Pancreas (tissue), 10 donors: Measurements from ENCODE around the gene YAP1. TPM values are rescaled to one million over a fixed set of nuclear protein-coding genes. Genes with fewer than 3 reads are reported as not detected.
"Not testable (repeated sequence)": the region's sequence is repeated elsewhere in the genome, so short reads cannot be mapped to it uniquely, and the experiment has no call there.

Experiments
- ATAC-seq, 4 donors: fragments of 200-7000 bp; cut with Tn5 transposase; one replicate each; pipeline versions ENCODE4 v1.8.0 to v1.9.1; 2020; ENCODE audit warnings: mild to moderate bottlenecking in 4 of 4, moderate library complexity in 4 of 4
- DNase-seq, 6 donors: peaks; one replicate each; pipeline ENCODE4 v3.0.0-alpha.2; 2020
- FAIRE-seq: peaks from 2 replicates; lab custom pipeline; 2012; peaks lifted over from hg19 to GRCh38; lab: Jason Lieb, UNC
- H3K27ac ChIP-seq, 4 donors: fragments of 200-600 bp; sonication (generic); 1 replicate in 3 of 4; 2 replicates in 1 of 4; pipeline versions ENCODE4 v1.5.0 to v1.8.0; 2020
- H3K27me3 ChIP-seq, 4 donors: fragments of 200-600 bp; one replicate each; pipeline ENCODE4 v1.8.0; 2021
- H3K36me3 ChIP-seq, 3 donors: fragments of 200-600 bp; sonication (generic) in 1 of 3; one replicate each; pipeline versions ENCODE4 v1.5.0 to v1.8.0; 2020 to 2021
- H3K4me1 ChIP-seq, 3 donors: fragments of 200-600 bp; one replicate each; pipeline ENCODE4 v1.8.0; 2021
- H3K4me3 ChIP-seq, 4 donors: fragments of 200-600 bp; sonication (generic) in 2 of 4; one replicate each; pipeline versions ENCODE4 v1.5.0 to v1.8.0; 2020 to 2021
- H3K9me3 ChIP-seq, 4 donors: fragments of 200-600 bp; one replicate each; pipeline ENCODE4 v1.8.0; 2021
- CTCF ChIP-seq, 4 donors: fragments of 200-600 bp; sonication (generic) in 3 of 4; IDR thresholded peaks; one replicate each; pipeline versions ENCODE4 v1.5.0 to v1.8.0; 2021; ENCODE audit warnings: antibody characterized with exemption in 4 of 4
- WGBS, 2 donors: extraction: QIAGEN DNeasy Blood & Tissue Kit; methylation state at CpG; one replicate each; pipeline ENCODE4 v1.1.7; 2013; 5-methylcytosine and 5-hydroxymethylcytosine counted together
- intact Hi-C, 3 donors: fragments of 100-400 bp; cut with DNase I; formaldehyde crosslinking; loops; one replicate each; pipeline versions ENCODE4 v1.11.1 to v1.14.2; 2022
- polyA plus RNA-seq, 2 donors: library from polyadenylated mRNA; stranded (reverse); fragments of 200-250 nt; gene quantifications; one replicate each; pipeline ENCODE4 v1.2.3, GENCODE V29; 2013
- total RNA-seq, 6 donors: library from RNA; stranded (reverse); fragmentation: NEBNext Ultra II Directional in 4 of 6; extraction: Animal tissue kit (Norgen Biotek cat#: 25700) in 4 of 6; gene quantifications; one replicate each; pipeline versions ENCODE4 v1.2.1 to v1.2.4, GENCODE V29; 2021 to 2023
- donor health status: healthy with polysubstance abuse.
- donor health status: DM: no; HTN: no; CAD: no; lungs with moderate emphysema.
- donor health status: DM: no; HTN: no; CAD: no.
- donor health status: control.
- donor health status: control.
- donor health status: Bipolar disorder and iron deficiency.
- donor health status: DM: yes; HTN: yes; CAD: no.
- donor health status: DM: no; HTN: no; CAD: no.
- donor health status: DM: no; HTN: no; CAD: no.
- donor health status: DM: yes; HTN: yes; CAD: no.

Gene YAP1
- total and polyA plus RNA-seq, 8 donors, result 8.7 to 46.5 (median 17.2) TPM

- Histone ChIP-seq H3K4me3 (no peak overlapping the region), H3K4me1 (no peaks in the 10 kb centered on the region), H3K27ac (no peak overlapping the region), H3K36me3 (no peaks in the 10 kb centered on the region), H3K27me3 (no peaks in the 10 kb centered on the region), H3K9me3 (no peaks in the 10 kb centered on the region)
- TF ChIP-seq CTCF (IDR thresholded peaks at IDR 0.05), result no peak
- intact Hi-C loops, result no loop called here
- DNase-seq, result no peak
- ATAC-seq, result no peak
- WGBS, 2 donors, result 89 to 92% methylated on average over 1 of the region's 1 CpG
- no peak for FAIRE-seq
Measured at GRCh38 chr11:102196351-102196750, 86.1 kb downstream of the YAP1 start.

GRCh38 chr11:102196816-102197215 lies 86.6 kb downstream of the YAP1 start:
- WGBS, 2 donors, result 83 to 85% methylated on average over 3 of the region's 3 CpGs
- ATAC-seq (no peak), DNase-seq (no peak), FAIRE-seq (no peak)
- intact Hi-C loops, result no loop called here
- no peak for TF ChIP-seq CTCF (IDR thresholded peaks at IDR 0.05)
- Histone ChIP-seq H3K36me3 (no peaks in the 10 kb centered on the region), H3K27me3 (no peaks in the 10 kb centered on the region), H3K9me3 (no peaks in the 10 kb centered on the region), H3K4me1 (no peaks in the 10 kb centered on the region), H3K4me3 (no peak overlapping the region), H3K27ac (no peak overlapping the region)

- WGBS, 2 donors, result 70 to 81% methylated on average over 2 of the region's 2 CpGs
- Histone ChIP-seq H3K27me3 (no peaks in the 10 kb centered on the region), H3K27ac (peak overlapping the region in 1 of 4 donors; percentile 13), H3K9me3 (no peaks in the 10 kb centered on the region), H3K4me3 (no peak overlapping the region), H3K4me1 (no peaks in the 10 kb centered on the region), H3K36me3 (no peaks in the 10 kb centered on the region)
- intact Hi-C loops, result no loop called here
- ATAC-seq (peak in 2 of 4 donors; percentile 30 to 37), FAIRE-seq (no peak), DNase-seq (no peak)
- TF ChIP-seq CTCF (IDR thresholded peaks at IDR 0.05), result no peak
Measured at GRCh38 chr11:102197670-102198139, 87.5 kb downstream of the YAP1 start.

- no peak for DNase-seq
- Histone ChIP-seq H3K27me3 (no peaks in the 10 kb centered on the region), H3K4me3 (no peak overlapping the region), H3K9me3 (no peaks in the 10 kb centered on the region), H3K27ac (no peak overlapping the region), H3K4me1 (no peaks in the 10 kb centered on the region), H3K36me3 (no peaks in the 10 kb centered on the region)
- no peak for FAIRE-seq
- ATAC-seq, result no peak
- WGBS, 2 donors, result 96 to 99% methylated on average over 2 of the region's 2 CpGs
- intact Hi-C loops, result no loop called here
- TF ChIP-seq CTCF (IDR thresholded peaks at IDR 0.05), result no peak
Measured at GRCh38 chr11:102199673-102200072, 89.4 kb downstream of the YAP1 start.

GRCh38 chr11:102200325-102200724 lies 90.1 kb downstream of the YAP1 start:
- H3K4me3 ChIP-seq, H3K36me3 ChIP-seq, intact Hi-C loops, H3K27ac ChIP-seq, ATAC-seq, H3K9me3 ChIP-seq, H3K4me1 ChIP-seq, H3K27me3 ChIP-seq, DNase-seq, FAIRE-seq: not testable (repeated sequence)
- 89% methylated on average over 5 of the region's 5 CpGs for WGBS, 2 donors
